GM19328 (cell line): Measurements from ENCODE around the gene NUCB2.

Experiments used
- ATAC-seq: cut with Tn5 transposase; IDR thresholded peaks from one replicate; pipeline ENCODE4 v1.9.1; 2021; ENCODE audit warnings: mild to moderate bottlenecking, moderate library complexity; ENCODE audit not compliant: unreplicated experiment

NUCB2 gene

GRCh38 chr11:17331669-17332068, 55.1 kb downstream of the NUCB2 start:
- no peak for ATAC-seq

- ATAC-seq: no peak
These were observed 57.5 kb downstream of the NUCB2 start for GRCh38 chr11:17333799-17334586.

- ATAC-seq: no peak
These were observed 66.7 kb downstream of the NUCB2 start for GRCh38 chr11:17343257-17343656.

- no peak for ATAC-seq
These were observed 67.4 kb downstream of the NUCB2 start for GRCh38 chr11:17343907-17344306.

GRCh38 chr11:17347676-17348075, 71.1 kb downstream of the NUCB2 start:
- ATAC-seq: no peak

DNA sequence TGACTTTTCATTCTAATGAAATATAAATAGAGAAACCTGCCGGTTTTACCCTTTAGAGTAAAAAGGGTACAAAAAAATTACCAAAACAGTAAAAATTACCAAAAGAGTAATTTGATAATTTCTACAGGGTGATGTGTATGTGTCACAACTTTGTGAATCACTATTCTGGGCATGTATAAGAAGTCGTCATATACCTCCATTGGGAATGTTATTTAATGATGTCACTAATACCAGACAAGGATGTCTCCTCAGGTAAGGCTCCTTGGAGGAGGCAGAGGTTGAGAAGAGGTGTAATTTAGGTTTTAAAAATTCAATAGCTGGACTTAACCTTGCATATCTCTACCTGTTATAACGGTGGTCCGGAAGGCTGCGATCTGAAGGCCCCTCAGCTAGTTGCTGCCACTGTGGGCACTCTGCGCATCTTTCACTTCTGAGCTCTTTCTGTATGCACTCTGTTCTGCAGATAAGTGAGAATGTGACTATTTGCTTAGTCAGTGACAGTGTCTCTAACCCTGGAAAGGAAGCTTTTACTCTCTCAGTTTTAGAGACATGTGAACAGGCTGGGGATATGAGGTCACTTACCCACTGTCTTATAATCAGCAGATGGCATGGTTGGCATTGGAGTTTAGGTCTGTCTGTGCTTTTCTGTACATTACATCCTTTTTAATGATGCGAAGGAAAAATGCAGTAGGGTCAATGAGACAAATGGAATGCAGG, 74.1 kb downstream of the NUCB2 start:
- no peak for ATAC-seq

- no peak for ATAC-seq
These were observed 74.6 kb downstream of the NUCB2 start for GRCh38 chr11:17351172-17351509.

DNA sequence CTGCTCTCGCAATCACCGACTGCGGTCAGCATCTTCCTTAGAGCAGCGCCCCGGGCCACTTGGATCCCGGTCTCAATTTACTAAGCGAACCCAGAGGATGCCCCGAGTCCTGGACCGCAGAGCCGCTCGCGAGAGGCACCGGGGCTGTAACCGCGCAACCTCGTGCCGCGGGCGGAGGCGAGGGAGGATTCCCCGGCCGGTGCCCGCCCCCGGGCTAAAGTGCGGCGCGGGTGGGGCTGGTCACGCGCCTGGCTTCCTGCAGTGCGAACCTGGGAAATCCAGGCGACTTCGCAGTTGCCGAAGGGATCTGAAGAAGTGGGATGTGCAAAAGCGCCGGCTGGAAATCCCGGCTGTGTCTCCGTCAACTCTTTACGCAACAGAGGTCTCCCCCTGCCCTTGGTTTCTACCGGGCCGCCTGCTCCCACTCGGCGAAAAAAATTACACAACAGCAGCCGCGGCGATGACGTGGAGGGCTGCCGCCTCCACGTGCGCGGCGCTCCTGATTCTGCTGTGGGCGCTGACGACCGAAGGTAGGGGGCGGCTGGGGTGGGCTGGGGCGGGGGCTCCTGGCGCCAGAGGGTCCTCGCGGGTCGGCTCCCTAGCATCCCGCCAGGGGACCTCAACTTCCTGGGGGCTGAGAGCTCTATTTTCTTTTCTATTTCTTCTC, 75.1 kb downstream of the NUCB2 start, which contains the start of gene NCR3LG1:
Gene NCR3LG1, plus strand, starts transcription at position 291 of the 667 bp plus-strand sequence. Its CDS starts 170 bp downstream, at position 461.
- ATAC-seq: no peak

DNA sequence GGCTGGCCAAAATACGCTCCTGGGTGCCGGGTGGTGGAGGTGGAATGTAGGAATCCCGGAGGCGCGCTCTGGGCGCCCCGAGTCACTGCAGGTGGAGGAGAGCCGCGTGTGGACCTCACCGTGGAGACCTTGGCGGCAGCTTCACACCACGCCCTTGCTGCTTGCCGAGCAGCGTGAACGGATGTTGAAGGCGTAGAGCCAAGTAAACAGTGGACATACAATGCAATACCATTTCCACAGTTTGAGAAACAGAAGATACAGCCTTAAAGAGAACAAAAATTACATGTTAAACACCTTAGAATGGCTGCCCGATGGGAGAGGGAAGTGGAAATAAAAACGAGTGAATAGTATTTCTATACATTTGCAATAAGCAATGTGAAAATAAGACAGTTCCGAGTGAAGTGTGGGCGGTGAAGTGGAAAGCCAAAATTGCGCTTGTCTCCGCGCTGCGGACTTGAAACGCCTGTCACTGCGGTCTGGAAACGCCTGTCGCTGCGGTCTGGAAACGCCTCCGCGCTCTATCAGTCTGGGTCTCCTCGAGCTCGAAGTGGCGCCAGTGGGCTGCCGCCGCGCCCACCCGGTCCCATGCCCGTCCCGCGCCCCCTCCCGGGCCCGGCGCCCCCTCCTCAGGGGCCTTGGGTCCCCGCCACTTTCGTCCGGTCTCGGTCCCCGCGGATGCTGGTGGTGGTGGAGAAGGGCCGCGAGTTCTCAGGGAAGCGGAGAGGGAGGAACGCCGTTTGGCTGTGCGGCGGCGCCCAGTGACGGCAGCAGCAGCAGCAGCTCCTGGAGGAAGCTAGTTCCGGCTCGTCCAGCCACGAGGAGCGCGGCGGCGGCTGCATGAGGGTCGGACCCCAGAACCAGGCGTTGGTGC, 76.6 kb downstream of the NUCB2 start:
- no peak for ATAC-seq

GRCh38 chr11:17353821-17354600, 77.5 kb downstream of the NUCB2 start:
- no peak for ATAC-seq

GRCh38 chr11:17354601-17354991, 78.1 kb downstream of the NUCB2 start:
- no peak for ATAC-seq

- ATAC-seq: no peak
These were observed 90.0 kb downstream of the NUCB2 start for GRCh38 chr11:17366495-17366894.

DNA sequence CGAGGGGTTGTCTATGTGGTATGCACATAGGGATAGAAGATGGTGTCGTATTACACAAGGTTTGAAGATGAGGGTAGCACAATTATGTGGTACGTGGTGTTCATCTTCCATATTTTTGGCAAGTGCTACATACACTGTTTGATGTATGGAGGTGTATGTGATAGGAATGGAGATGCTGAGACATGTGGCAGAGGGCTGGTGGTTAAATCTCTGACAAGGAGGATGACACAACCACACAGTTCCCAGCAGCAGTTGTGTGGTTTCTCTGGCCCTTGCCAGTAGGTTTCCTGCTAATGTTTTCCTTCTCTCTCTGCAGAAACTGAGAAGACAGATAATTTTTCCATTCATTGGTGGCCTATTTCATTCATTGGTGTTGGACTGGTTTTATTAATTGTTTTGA, 92.0 kb downstream of the NUCB2 start:
- no peak for ATAC-seq

DNA sequence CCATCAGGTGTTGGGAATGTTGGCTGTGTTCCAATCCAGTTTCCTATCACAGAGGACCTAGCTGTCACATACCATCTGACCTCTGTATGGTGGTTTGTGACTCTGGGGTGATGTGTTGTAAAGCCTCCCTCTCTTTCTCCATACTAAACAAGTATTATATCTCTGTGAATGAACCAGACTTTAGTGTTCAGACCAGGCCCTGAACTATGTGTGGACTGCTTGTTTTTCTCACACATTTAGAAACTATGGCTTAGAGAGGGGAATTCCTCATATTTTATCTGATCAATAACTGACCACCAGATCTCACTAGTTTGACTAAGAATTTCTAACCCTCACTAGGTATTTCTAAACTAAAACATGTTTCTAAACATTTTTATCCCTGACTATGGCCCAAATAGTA, 92.6 kb downstream of the NUCB2 start:
- ATAC-seq: no peak

GRCh38 chr11:17369684-17370243, 93.2 kb downstream of the NUCB2 start:
- no peak for ATAC-seq

DNA sequence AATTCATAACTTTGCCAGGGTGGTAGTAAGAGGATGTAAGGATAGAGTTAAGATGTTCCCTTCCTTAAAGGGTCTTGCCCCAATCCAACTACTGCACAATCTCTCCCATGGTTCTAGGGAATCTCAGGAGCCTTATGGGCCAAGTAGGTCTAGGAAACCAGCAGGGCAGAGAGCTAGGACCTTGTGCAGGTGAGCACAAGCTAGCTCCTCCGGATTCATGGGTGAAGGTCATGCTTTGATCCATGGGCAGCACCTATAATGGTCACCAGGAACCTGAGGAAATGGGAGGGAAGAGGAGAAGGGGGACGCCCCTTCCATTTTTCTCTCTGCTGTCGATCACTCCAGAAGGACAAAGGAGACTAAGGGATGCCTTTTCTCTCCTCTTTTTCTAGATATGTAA, 95.1 kb downstream of the NUCB2 start:
- no peak for ATAC-seq

- ATAC-seq: no peak
These were observed 99.0 kb downstream of the NUCB2 start for GRCh38 chr11:17375547-17375946.

- ATAC-seq: no peak
These were observed 100.0 kb downstream of the NUCB2 start for GRCh38 chr11:17376493-17376892.

DNA sequence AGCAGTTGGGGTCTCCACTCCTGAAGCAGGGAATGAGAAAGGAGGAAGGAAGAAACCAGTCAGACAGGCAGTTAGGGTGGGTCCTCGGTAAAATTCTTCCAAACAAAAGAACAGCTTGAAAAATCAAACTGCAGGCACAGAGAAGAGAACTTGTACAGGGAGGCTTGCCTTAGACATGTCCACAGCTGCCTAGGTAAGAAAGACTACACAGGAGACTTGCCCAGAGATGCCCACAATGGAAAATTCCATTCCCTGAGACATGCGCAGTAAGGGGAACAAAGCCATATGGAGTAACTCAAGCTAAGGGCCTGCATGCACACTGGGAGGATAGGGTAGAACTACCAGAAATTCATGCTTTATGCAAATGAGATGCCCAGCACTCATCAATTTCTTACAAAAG, 102.1 kb downstream of the NUCB2 start:
- no peak for ATAC-seq
